ENCODE measurements around the gene ATP1A4.

Gene ATP1A4

DNA sequence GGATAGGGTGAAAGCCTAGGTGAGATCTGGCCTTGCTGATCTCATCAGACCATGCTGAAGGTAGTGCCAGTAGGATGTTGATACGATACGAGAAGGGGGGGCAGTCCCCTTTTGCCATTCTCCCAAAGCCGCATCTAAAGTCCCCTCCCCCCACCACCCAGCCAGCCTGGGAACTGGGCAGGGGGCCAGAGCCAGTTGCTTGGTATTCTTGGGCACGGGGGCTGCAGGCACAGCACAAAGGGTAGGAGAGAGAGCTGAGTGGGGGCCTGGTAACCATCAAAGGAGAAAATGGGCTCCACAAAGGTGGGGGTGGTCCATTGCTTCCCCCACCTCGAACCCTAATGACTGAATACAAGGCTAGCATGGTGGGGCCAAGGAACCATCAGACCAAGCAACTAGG, 59.2 kb downstream of the ATP1A4 start:
- DNase-seq (ENCODE audit: low read depth): no peak
- H3K4me3 ChIP-seq (ENCODE audit: control insufficient read depth, low read depth, low read length): no peak overlapping the region
- TF ChIP-seq CTCF (conservative IDR thresholded peaks at IDR 0.05; ENCODE audit: control insufficient read depth, insufficient read depth, low read depth, low read length): no peak

- no peak for TF ChIP-seq CTCF (conservative IDR thresholded peaks at IDR 0.05; ENCODE audit: control insufficient read depth, insufficient read depth, low read depth, low read length)
- no peak overlapping the region for H3K4me3 ChIP-seq (ENCODE audit: control insufficient read depth, low read depth, low read length)
- DNase-seq (ENCODE audit: low read depth): no peak
Observed at GRCh38 chr1:160211046-160211790, 59.8 kb downstream of the ATP1A4 start.

DNA sequence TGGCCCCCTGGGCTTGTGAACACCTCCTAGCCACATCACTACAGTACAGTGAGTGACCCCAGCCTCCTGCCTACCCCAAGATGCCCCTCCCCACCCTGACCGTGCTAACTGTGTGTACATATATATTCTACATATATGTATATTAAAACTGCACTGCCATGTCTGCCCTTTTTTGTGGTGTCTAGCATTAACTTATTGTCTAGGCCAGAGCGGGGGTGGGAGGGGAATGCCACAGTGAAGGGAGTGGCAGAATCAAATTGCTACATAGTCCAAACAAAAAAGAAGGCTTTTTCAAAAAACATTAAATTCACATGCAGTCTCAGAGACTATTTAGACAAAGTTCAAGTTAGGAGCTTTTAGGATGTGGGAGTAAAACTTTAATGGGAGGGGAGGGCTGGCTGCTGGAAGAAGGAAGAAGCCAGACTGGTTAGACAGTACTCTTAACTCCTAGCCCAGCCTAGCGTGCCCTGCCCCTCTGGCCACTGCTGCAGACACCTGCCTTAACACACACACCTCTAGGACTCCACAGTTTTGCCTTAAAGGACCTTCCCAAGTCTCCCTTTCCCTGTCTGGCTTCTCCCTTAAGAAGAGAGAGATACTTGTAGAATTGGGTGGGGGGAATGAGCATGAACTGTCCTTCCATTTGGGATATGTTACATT, 63.2 kb downstream of the ATP1A4 start:
- no peak for TF ChIP-seq CTCF (conservative IDR thresholded peaks at IDR 0.05; ENCODE audit: control insufficient read depth, insufficient read depth, low read depth, low read length)
- H3K4me3 ChIP-seq (ENCODE audit: control insufficient read depth, low read depth, low read length): no peak overlapping the region
- DNase-seq (ENCODE audit: low read depth): no peak

DNA sequence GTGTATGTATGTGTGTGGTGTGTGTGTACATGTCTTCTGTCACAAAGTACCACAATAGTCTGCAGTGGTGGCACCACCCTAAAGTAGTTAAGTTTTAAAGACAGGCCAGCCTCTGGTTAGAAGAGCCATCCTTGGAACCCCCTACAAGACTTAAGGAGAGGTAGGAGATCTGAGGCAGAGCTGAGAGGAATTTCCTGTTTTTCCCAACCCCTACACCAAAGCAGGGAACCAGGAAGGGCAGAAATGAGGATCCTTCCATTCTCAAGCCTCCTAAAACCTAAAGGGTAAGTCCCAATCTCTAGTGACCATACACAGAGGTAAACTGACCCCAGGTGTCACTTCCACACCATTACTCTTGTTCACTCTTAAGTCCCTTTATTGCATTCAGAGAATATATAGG, 64.9 kb downstream of the ATP1A4 start:
- no peak for TF ChIP-seq CTCF (conservative IDR thresholded peaks at IDR 0.05; ENCODE audit: control insufficient read depth, insufficient read depth, low read depth, low read length)
- no peak for DNase-seq (ENCODE audit: low read depth)
- H3K4me3 ChIP-seq (ENCODE audit: control insufficient read depth, low read depth, low read length): no peak overlapping the region

DNA sequence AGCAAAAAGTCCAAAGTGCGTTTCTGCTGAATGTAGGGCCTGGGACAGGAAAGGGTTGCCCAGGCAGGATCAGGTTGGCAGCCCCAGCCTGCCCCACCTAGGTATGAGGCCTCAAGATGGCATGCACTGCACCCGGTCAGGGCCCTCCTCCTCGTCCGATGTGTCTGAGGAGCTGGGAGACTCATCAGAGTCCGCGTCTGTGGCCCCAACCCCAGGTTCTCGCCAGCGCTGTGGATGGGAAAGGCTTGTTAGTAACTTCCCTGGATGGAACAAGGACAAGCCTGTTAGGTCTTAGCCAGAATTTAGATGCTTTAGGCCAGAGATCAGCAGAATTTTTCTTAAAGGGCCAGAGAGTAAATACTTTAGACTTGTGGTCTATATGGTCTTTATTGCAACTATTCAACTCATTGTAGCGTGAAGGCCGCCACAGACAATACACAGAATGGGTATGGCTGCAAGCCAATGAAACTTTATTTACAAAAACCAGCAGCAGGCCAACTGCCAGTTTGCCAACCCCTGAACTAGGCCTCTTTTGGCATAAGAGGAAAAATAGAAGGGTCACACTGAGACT, 66.2 kb downstream of the ATP1A4 start:
- TF ChIP-seq CTCF (conservative IDR thresholded peaks at IDR 0.05; ENCODE audit: control insufficient read depth, insufficient read depth, low read depth, low read length): no peak
- peak; percentile 21 for DNase-seq (ENCODE audit: low read depth)
- H3K4me3 ChIP-seq (ENCODE audit: control insufficient read depth, low read depth, low read length): no peak overlapping the region

- TF ChIP-seq CTCF (conservative IDR thresholded peaks at IDR 0.05; ENCODE audit: control insufficient read depth, insufficient read depth, low read depth, low read length): peak; percentile 76
- peak; percentile 76 for DNase-seq (ENCODE audit: low read depth)
- no peak overlapping the region for H3K4me3 ChIP-seq (ENCODE audit: control insufficient read depth, low read depth, low read length)
Observed at GRCh38 chr1:160219062-160219929, 67.9 kb downstream of the ATP1A4 start.

Measured in fibroblast of mammary gland (primary cell).